Measurements from ENCODE around the gene USP34. TPM values are rescaled to one million over a fixed set of nuclear protein-coding genes. Genes with fewer than 3 reads are reported as not detected.

The USP34 gene
- total and polyA plus RNA-seq, 9 donors: 57.4 to 132 (median 116) TPM

- Histone ChIP-seq H3K4me3 (no peak overlapping the region), H3K27me3 (no peaks in the 10 kb centered on the region), H3K36me3 (no peaks in the 10 kb centered on the region), H3K4me1 (ENCODE audit: insufficient read depth) (no peaks in the 10 kb centered on the region), H3K27ac (no peak overlapping the region), H3K9me3 (no peaks in the 10 kb centered on the region)
- intact Hi-C loops (cut with DNase I): no loop called here
- 95 to 97% (median 97%) methylated on average over 4 of the region's 4 CpGs for WGBS, 3 donors
- TF ChIP-seq CTCF (IDR thresholded peaks at IDR 0.05) (no peak), EP300 (IDR thresholded peaks at IDR 0.05) (no peak), POLR2A (IDR thresholded peaks at IDR 0.05) (no peak)
- DNase-seq: no peak
These were observed 183.6 kb downstream of the USP34 start for GRCh38 chr2:61287254-61287653.

GRCh38 chr2:61283443-61284160 is 187.3 kb downstream of the USP34 start:
- intact Hi-C loops (cut with DNase I): no loop called here
- Histone ChIP-seq H3K4me1 (ENCODE audit: insufficient read depth) (no peaks in the 10 kb centered on the region), H3K27me3 (no peaks in the 10 kb centered on the region), H3K36me3 (no peaks in the 10 kb centered on the region), H3K4me3 (no peak overlapping the region), H3K9me3 (no peaks in the 10 kb centered on the region), H3K27ac (no peak overlapping the region)
- no peak for DNase-seq
- WGBS, 3 donors: 96 to 98% (median 96%) methylated on average over 1 of the region's 1 CpG
- TF ChIP-seq POLR2A (IDR thresholded peaks at IDR 0.05) (no peak), EP300 (IDR thresholded peaks at IDR 0.05) (no peak), CTCF (IDR thresholded peaks at IDR 0.05) (no peak)

- TF ChIP-seq EP300 (IDR thresholded peaks at IDR 0.05) (no peak), POLR2A (IDR thresholded peaks at IDR 0.05) (no peak), CTCF (IDR thresholded peaks at IDR 0.05) (no peak)
- WGBS, 3 donors: 96 to 98% (median 98%) methylated on average over 6 of the region's 6 CpGs
- no peak for DNase-seq
- Histone ChIP-seq H3K27me3 (no peaks in the 10 kb centered on the region), H3K27ac (no peak overlapping the region), H3K9me3 (no peaks in the 10 kb centered on the region), H3K4me3 (no peak overlapping the region), H3K36me3 (no peaks in the 10 kb centered on the region), H3K4me1 (ENCODE audit: insufficient read depth) (no peaks in the 10 kb centered on the region)
- intact Hi-C loops (cut with DNase I): no loop called here
These were observed 188.7 kb downstream of the USP34 start for GRCh38 chr2:61282104-61282590.

GRCh38 chr2:61281321-61281720 is 189.6 kb downstream of the USP34 start:
- TF ChIP-seq CTCF (IDR thresholded peaks at IDR 0.05) (no peak), EP300 (IDR thresholded peaks at IDR 0.05) (no peak), POLR2A (IDR thresholded peaks at IDR 0.05) (no peak)
- Histone ChIP-seq H3K27me3 (no peaks in the 10 kb centered on the region), H3K9me3 (no peaks in the 10 kb centered on the region), H3K27ac (no peak overlapping the region), H3K36me3 (no peaks in the 10 kb centered on the region), H3K4me1 (ENCODE audit: insufficient read depth) (no peaks in the 10 kb centered on the region), H3K4me3 (no peak overlapping the region)
- DNase-seq: no peak
- WGBS, 3 donors: 91 to 96% (median 94%) methylated on average over 3 of the region's 3 CpGs
- intact Hi-C loops (cut with DNase I): no loop called here

Measured in ovary (tissue), 9 donors.